ENCODE data around the gene RASSF9.

GRCh38 chr12:85798122-85798521 is 38.1 kb downstream of the RASSF9 start:
- TF ChIP-seq FOXA1 (IDR thresholded peaks at IDR 0.05): no peak
- no peak for TF ChIP-seq HDGF (IDR thresholded peaks at IDR 0.05; ENCODE audit: borderline replicate concordance)
- TF ChIP-seq PKNOX1 (IDR thresholded peaks at IDR 0.05): no peak
- no peak for TF ChIP-seq FOXK2 (IDR thresholded peaks at IDR 0.05)
- no peak for TF ChIP-seq ELF4 (IDR thresholded peaks at IDR 0.05)
- TF ChIP-seq SP1 (IDR thresholded peaks at IDR 0.05): no peak
- no peak for TF ChIP-seq CTBP1 (IDR thresholded peaks at IDR 0.05; ENCODE audit: borderline replicate concordance)
- no peak for TF ChIP-seq BHLHE40 (IDR thresholded peaks at IDR 0.05; ENCODE audit: borderline replicate concordance)
- no peak for TF ChIP-seq ZNF384 (IDR thresholded peaks at IDR 0.05)
- TF ChIP-seq FOXM1 (IDR thresholded peaks at IDR 0.05; ENCODE audit: borderline replicate concordance): no peak
- no peak for TF ChIP-seq NFRKB (IDR thresholded peaks at IDR 0.05)
